H1 (cell line): ENCODE results near the gene PGRMC1. TPM values are rescaled to one million over a fixed set of nuclear protein-coding genes. Genes with fewer than 3 reads are reported as not detected.

Source experiments
- BRCA1 ChIP-seq: IDR thresholded peaks from 2 replicates; pipeline ENCODE4 v1.6.1; 2012; ENCODE audit warnings: low read depth, low read length, improper control_type of control experiment
- EGR1 ChIP-seq: IDR thresholded peaks from 2 replicates; pipeline ENCODE4 v1.6.1; 2011; ENCODE audit warnings: low read depth, low read length, borderline replicate concordance
- EZH2 ChIP-seq: fragments of 200-600 bp; sonication (generic); IDR thresholded peaks from 2 replicates; pipeline ENCODE4 v1.7.1; 2012; ENCODE audit warnings: low read depth, mild to moderate bottlenecking, moderate library complexity, low read length, inconsistent platforms; ENCODE audit not compliant: severe bottlenecking
- SP4 ChIP-seq: IDR thresholded peaks from 2 replicates; pipeline ENCODE4 v1.6.1; 2012; ENCODE audit warnings: low read length, inconsistent platforms
- TAF7 ChIP-seq: optimal IDR thresholded peaks from 2 replicates; pipeline ENCODE3; 2011; ENCODE audit warnings: low read depth, mild to moderate bottlenecking, inconsistent platforms, low read length, moderate library complexity, borderline replicate concordance
- polyA plus RNA-seq, 7 experiments: library from polyadenylated mRNA; depleted of rRNA in 3 of 7; stranded (reverse) in 5 of 7; unstranded in 2 of 7; fragments of >200 nt in 5 of 7; fragments of 200-250 nt in 2 of 7; gene quantifications; 1 replicate in 5 of 7; 2 replicates in 1 of 7; 4 replicates in 1 of 7; pipeline versions ENCODE4 v1.2.1 to v1.2.3, GENCODE V29; 2011 to 2013; ENCODE audit warnings: missing spikeins in 2 of 7, mixed read lengths in 2 of 7
- total RNA-seq: library from RNA; stranded (reverse); fragmentation: NEBNext Ultra II Directional; extraction: Animal tissue kit (Norgen Biotek cat#: 25700); gene quantifications from 2 replicates; pipeline ENCODE4 v1.2.1, GENCODE V29; 2021
- TF ChIP-seq, protein P1 (sequence below): IDR thresholded peaks from 2 replicates; pipeline ENCODE4 v1.6.1; 2012; ENCODE audit warnings: low read length, inconsistent platforms
- TF ChIP-seq, protein P2 (sequence below): IDR thresholded peaks from 2 replicates; pipeline ENCODE4 v1.6.1; 2011; ENCODE audit warnings: low read depth, mild to moderate bottlenecking, low read length; ENCODE audit not compliant: insufficient read depth

PGRMC1 gene
- total and polyA plus RNA-seq, 2 of the 8 experiments (the other 6 are each of a cell fraction or from before 2014, with no cell fraction given): 127 to 248 TPM

DNA sequence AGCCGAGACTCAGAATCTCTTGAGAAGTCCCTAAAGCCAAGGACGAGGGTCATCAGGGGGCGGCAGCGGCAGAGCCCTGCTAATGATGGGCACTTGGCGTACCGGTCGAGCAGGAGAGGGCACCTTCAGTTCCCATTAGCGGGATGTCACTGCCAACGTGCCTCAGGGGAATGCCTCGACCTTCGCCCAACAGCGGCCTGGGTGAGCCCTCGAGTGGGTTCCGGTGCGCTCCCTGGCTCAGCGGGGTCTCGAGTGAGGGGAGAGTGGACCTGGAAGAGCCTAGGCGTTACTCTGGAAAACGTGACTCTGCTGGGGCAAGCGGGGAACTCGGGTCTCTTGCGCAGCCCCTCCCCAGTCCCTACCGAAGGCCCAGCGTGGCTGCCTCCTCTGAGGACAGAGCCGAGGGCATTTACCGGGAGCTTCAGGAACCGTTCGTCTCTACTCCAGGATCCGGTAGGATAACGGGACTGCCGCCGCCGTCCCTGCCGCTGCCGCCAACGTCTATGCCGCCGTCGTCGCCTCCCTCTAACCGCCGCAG, 36.9 kb downstream of the PGRMC1 start (continued):
- TF ChIP-seq, protein P1, sequence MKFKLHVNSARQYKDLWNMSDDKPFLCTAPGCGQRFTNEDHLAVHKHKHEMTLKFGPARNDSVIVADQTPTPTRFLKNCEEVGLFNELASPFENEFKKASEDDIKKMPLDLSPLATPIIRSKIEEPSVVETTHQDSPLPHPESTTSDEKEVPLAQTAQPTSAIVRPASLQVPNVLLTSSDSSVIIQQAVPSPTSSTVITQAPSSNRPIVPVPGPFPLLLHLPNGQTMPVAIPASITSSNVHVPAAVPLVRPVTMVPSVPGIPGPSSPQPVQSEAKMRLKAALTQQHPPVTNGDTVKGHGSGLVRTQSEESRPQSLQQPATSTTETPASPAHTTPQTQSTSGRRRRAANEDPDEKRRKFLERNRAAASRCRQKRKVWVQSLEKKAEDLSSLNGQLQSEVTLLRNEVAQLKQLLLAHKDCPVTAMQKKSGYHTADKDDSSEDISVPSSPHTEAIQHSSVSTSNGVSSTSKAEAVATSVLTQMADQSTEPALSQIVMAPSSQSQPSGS: no peak
- TF ChIP-seq, protein P2, sequence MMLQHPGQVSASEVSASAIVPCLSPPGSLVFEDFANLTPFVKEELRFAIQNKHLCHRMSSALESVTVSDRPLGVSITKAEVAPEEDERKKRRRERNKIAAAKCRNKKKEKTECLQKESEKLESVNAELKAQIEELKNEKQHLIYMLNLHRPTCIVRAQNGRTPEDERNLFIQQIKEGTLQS: no peak
- TF ChIP-seq EGR1 (no peak), TAF7 (no peak), SP4 (no peak), BRCA1 (no peak), EZH2 (peak; percentile 41)
